GM18511 (cell line): ENCODE data around the gene TOR1B.
"Not testable (repeated sequence)": the region's sequence is repeated elsewhere in the genome, so short reads cannot be mapped to it uniquely, and the experiment has no call there.

Experiments used
- ATAC-seq: cut with Tn5 transposase; IDR thresholded peaks from one replicate; pipeline ENCODE4 v1.9.1; 2021; ENCODE audit warnings: mild to moderate bottlenecking, moderate library complexity; ENCODE audit not compliant: unreplicated experiment

TOR1B gene, protein sequence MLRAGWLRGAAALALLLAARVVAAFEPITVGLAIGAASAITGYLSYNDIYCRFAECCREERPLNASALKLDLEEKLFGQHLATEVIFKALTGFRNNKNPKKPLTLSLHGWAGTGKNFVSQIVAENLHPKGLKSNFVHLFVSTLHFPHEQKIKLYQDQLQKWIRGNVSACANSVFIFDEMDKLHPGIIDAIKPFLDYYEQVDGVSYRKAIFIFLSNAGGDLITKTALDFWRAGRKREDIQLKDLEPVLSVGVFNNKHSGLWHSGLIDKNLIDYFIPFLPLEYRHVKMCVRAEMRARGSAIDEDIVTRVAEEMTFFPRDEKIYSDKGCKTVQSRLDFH

DNA sequence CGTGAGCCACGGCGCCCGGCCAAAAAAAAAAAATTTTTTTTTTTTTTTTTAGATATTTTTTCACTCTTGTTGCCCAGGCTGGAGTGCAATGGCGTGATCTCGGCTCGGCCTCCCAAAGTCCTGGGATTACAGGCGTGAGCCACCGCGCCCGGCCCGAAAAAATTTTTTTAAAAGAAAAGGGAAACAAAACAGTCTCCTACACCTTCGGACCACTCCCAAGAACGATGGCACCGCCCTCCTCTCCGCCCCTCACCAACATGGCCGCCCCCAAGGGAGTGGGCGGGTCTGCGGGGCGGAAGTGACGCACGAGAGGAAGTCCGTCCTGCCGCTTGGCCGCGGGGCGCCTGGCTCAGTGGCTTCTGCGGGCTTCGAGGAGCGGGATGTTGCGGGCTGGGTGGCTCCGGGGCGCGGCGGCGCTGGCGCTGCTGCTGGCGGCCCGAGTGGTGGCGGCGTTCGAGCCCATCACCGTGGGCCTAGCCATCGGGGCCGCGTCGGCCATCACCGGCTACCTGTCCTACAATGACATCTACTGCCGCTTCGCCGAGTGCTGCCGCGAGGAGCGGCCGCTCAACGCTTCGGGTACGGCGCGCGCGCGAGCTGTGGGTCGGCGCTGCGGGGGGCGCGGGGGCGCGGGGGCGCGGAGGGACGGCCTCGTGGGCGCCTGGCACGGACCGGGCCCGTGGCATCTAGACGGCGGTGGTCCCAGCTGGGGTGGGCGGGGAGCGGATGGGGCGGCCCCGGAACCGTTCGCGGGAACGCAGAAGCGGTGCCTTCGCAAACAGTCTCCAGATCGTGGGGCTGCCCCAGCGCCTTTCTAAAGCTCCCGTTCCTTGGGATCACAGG is at the start of gene TOR1B:
Gene TOR1B (plus strand): TSS at position 352 of the 843 bp plus-strand sequence. CDS start 29 bp downstream, at position 381.
- peak; percentile 95 for ATAC-seq

DNA sequence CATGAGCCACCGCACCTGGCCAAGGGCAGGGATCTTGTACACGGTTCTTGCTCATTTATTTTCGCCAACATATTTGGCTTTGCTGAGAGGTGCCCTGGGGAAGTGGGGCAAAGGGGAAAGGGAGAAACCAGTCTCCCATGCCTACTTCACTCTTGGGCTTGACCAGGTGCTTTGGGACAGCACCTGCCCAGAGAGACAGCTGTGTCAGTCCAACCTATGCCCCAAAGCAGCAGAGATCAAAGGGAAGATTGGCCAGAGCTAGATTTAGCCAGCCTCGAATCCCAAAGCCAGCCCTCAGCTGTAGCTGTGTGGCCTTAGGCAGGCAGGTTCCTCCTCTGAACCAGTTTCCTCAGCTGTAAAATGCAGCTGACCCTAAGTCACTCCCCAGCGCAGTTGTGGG is 47.8 kb upstream of the TOR1B start:
- ATAC-seq: no peak

DNA sequence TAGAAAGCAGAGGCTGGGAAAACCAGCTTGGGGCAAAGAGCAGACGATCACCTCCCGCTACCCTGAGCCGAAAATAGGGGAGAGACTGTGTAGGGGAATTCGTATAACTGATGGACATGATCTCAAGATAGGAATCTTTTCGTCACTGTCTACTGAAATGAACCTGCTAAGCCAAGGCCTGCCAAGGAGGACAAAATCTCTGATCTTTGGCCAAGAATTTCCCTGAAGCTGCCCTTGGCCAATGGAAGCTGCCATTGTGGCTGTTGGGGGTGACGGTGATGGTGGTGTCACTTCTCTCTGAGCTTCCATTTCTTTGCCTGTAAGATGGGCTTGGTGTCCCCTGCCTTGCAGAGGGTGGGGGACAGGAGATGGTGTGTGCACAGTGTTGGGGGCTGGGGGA is 46.8 kb upstream of the TOR1B start:
- no peak for ATAC-seq

DNA sequence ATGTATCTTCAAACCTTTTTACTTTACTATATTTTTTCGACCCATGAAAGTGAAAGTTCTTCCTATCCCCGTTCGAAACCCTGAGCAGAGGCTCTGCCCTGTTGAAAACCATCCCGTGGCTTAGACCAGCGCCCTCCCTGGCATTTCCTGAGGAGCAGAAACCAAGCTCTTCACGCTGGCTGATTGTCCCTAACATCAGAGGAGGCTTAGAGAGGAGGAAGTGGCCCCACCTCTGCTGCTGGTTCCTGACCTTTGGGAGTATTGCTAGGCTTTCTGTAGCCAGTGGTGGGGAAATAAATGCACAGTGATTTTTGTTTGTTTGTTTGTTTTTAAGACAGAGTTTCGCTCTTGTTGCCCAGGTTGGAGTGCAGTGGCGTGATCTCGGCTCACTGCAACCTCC is 45.9 kb upstream of the TOR1B start:
- no peak for ATAC-seq

DNA sequence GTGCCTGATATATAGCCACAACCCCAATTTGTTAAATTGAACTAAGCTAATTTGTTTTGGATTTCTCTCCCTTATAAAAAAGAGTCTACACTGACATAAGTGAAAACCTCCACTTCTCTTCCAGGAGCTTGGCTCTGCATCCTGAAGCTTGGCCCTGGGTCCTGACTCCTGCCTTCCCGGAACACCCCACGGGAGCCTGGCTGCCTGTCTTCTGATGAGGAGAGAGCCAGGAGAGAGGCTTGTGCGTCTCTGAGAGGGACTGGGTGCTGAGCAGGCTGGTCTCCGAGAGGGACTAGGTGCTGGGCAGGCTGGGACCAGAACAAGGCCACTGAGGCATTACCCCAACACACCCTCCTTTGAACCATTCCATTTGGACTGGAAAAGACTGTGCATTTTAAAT is 43.7 kb upstream of the TOR1B start:
- no peak for ATAC-seq

DNA sequence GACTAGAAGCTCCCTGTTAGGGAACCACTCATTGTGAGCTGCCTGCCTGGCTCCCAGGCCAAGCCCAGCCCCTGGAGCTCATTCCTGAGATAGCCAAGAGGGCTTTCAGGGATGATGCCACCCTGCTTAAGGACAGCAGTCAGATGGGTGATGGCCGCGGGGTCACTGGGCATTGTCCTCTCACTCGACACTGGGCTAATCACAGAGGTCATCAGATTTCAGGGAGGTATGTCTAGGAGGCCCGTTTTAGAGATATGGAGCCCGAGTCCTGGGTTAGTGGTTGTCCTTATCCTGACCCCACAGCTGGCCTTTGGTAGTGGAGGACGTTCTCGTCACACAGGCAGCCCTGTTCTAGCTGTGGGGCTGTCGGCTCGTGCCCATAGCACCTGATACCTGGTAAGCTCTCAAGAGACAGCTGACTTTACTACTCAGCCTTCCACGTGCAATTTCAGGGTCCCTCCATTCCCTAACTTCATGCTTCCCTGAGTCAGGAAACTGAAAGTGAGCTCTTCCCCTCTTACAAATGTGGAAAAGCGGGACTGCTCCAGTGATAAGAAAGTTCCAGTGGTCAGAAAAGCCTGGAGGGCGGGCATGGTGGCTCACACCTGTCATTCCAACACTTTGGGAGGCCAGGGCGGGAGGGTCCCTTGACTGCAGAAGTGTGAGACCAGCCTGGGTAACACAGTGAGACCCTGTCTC is 43.0 kb upstream of the TOR1B start:
- no peak for ATAC-seq

DNA sequence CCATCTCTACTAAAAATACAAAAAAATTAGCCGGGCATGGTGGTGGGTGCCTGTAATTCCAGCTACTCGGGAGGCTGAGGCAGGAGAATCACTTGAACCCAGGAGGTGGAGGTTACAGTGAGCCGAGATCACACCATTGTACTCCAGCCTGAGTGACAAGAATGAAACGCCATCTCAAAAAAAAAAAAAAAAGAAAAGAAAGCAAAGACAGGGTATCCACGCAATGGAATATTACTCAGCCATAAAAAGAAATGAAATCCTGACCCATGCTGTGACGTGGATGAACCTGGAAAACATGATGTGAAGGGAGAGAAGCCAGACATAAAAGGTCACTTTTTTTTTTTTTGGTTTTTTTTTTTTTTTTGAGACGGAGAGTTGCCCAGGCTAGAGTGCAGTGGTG is 42.2 kb upstream of the TOR1B start:
- ATAC-seq: not testable (repeated sequence)

DNA sequence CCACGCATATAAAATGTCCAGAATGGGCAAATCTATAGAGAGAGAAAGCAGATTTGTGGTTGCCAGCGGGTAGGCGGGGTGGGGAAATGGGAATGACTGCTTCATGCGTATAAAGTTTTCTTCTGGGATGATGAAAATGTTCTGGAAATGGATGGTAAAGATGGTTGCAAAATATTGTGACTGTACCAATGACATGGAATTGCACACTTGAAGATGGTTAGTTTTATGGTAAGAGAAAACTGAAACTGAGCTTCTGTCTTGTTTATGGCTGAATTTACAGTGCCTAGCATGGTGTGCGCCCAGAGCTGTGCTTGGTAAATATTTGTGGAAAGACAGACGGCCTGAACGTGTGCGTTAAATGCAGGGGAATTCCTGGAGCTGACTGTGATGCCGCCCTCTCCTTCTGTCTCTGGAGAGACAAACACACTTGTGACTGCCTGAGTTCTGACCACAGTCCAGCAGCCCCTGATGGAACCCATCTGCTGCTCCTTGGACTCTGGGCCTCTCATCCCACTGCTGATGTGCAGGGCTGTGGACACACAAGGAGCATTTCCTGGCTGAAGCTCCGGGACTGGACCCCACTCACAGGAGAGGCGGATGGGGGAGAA is 41.6 kb upstream of the TOR1B start:
- no peak for ATAC-seq

DNA sequence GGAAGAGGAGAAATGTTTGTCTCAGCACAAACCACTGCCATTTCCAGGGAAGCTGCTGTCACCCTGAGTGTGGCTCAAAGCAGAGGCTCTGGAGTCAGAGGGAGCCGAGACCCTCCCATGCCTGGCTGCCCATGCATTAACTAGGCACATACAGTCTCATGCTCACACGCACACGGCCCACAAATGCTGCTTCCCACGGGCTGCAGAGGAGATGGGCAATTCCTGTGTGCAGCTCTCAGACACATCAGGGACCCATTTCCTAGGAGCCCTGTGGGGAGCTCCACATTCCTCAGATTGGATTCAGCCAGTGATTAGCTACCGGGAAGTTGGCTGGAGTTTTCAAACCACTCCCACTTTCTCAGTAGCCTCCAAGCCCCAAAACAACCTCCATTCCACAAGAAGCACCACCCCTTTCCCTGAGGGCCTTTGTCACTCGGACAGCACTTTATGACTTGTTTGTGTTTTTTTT is 41.0 kb upstream of the TOR1B start:
- ATAC-seq: no peak

DNA sequence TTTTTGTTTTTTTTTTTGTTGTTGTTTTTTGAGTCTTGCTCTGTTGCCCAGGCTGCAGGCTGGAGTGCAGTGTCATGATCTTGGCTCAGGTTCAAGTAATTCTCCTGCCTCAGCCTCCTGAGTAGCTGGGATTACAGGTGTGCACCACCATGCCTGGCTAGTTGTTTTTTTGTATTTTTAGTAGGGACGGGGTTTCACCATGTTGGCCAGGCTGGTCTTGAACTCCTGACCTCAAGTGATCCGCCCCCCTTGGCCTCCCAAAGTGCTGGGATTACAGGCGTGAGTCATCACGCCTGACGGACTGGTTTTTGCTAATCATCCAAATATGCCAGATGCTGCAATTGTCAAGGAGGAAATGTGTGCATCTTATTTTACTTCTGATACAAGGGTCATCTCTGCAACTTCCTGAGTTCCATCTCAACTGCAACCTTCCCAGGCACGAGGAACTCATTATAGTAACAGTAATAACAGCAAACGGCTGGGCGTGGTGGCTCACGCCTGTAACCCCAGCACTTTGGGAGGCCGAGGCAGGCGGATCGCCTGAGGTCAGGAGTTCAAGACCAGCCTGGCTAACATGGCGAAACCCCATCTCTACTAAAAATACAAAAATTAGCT is 40.5 kb upstream of the TOR1B start:
- not testable (repeated sequence) for ATAC-seq

DNA sequence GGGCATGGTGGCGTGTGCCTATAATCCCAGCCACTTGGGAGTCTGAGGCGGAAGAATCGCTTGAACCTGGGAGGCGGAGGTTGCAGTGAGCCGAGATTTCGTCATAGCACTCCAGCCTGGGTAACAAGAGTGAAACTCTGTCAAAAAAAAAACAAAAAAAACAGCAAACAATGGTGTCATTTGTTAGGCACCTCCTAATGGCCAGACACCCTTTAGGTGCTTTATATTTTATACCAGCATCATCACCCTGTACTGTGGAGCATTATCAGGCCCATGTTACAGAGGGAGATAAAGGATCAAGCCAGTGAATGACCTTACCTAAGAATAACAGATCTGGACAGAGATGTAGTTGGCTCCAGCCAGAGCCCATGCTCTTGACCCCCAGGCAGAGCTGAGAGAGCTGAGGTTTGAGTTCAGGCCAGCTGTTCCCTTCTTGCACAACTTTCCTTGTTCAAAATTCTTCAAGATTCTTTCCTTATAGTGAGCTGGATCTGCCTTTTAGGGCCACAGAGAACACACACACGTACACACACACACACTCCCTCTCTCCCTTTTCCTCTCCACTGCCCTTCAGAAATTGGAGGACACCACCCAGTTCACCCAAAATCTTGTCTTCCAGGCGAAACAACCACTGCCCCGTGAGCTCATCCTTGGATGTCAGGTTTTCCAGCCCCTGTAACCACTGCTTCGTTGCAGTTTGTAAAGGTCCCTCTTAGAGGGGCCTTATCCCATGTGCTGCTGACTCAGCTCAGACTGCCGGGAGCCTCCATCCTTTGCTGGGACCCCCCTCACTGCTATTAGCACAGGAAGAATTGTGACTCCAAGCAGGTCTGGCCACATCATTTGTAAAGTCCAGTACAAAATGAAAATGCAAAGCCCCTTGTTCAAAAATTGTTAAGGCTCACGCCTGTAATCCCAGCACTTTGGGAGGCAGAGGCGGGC is 39.7 kb upstream of the TOR1B start:
- ATAC-seq: no peak

DNA sequence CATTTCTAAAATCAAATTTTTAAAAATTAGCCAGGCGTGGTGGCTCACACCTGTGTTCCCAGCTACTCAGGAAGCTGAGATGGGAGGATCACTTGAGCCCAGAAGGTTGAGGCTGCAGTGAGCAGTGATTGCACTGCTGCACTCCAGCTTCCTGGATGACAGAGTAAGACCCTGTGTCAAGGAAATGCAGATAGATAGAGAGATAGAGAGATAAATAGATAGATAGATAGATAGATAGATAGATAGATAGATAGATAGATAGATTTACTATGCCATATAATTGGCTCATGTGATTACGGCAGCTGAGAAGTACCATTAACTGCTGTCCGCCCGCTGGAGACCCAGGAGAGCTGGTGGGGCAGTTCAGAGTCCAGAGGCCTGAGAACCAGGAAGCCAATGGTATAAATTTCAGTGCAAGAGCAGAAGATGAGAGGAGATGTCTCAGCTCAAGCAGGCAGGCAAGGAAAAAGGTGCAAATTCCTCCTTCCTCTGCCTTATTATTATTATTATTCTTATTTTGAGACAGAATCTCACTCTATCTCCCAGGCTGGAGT is 37.1 kb upstream of the TOR1B start:
- ATAC-seq: no peak

DNA sequence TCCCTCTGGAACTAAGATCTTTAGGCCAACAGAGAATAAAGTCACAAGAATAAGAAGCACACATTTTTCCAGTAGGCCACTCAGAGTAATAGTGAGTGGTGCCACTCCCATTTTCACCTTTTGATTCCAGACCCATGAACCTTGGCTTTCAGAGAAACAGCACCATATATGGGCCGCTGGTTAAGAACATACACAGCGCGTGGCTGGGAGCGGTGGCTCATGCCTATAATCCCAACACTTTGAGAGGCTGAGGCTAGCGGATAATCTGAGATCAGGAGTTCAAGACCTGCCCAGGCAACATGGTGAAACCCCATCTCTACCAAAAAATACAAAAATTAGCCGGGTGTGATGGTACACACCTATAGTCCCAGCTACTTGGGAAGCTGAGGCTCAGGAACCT is 34.5 kb upstream of the TOR1B start:
- ATAC-seq: no peak

DNA sequence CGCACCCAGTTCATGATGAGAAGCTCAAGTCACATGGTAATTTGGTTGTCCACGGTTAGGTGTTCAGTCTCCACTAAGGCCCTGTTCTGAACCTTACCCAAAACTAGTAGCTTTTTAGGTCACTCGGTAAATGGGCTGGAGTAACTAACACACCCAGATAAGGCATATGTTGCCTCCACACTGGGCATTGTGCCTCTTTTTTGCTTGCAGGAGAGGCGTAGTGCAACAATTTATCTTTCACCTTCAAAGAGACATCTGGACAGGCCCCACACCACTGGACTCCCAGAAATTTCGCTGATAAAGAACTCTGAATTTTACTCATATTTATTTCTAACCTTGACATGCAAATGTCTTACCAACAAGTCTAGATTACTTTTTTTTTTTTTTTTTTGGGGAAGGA is 33.3 kb upstream of the TOR1B start:
- ATAC-seq: no peak

DNA sequence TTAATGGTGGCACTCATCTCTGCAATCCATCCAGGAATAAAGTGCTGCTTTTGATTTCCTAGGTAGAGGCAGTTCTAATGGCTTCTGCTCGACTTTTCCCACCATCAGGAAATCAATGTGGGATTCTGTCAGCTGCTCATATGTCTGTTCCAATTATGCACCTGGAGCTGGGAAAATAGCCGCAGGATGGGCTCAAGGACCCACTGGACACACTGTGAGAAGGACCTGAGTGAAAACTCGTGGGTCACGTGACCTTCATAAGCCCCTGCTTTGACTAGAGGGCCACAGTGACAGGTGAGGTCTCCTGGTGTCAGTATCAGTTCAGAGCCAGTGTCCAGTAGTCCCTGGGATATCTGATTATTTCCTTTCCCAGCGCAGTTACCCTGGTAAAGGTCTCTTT is 32.2 kb upstream of the TOR1B start:
- ATAC-seq: no peak

DNA sequence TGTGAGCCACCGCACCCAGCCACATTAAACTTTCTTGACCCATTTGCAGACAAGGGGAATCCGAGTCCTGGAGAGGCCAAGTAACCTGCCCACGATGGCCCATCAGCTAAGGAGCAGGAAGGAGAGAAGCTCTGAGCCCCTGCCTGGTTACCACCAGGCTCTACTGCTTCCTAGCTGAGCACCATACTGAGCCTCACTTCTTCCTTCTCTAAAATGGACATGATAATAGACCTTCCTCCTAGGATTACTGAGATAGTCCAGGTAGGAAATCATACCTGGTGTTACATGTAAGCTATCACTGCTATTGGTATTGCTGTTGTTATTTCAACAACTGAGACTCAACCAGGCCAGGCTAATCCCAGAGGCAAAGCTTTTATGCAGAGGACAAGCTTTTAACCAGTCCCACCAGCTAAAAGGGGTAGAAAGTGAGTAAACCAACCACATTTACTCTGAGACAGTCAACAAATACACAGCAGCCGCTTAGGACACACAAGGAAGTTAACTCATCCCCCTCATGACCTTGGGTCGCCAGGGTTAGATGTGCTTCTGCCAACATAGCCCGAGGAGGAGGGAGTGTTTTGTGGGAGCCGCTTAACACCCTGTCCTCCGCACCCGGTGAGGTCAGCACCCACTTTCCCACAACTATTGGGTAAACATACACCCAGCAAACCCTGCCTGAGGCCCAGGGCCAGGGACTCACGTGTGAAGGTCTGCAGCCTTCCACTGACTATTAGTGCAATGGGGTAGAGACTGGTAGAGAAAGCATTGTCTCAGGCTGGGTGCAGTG is 29.5 kb upstream of the TOR1B start:
- ATAC-seq: no peak

DNA sequence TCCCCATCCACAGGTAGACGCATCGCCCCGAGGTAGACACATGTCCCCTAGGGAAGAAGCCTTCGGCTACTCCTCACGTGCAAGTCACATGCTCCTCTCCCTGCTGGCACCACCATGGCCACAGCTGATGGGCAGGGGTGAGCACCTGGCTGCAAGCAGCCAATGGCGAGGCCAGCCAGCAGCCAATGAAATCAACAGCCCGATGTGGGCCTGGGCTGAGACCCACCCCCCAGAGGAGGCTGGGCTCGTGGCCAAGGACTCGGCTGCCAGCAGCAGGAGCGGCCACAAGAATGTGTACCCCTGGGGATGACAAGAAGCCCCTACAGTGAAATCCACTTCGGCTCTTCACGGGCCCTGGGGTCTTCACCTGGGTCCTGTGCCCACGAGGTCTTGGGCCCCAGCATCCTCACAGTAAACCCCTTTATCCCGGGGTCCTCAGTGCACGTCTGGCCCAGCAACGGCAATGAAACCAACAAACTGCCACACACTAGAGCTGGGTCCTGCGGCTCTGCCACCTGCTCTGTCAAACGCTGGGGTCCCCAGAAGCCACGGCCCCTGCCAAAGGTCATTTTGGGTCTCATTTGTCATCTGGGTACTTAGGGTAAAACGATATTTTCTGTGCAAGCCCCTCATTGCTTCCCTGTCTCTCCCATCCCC is 28.1 kb upstream of the TOR1B start:
- no peak for ATAC-seq

DNA sequence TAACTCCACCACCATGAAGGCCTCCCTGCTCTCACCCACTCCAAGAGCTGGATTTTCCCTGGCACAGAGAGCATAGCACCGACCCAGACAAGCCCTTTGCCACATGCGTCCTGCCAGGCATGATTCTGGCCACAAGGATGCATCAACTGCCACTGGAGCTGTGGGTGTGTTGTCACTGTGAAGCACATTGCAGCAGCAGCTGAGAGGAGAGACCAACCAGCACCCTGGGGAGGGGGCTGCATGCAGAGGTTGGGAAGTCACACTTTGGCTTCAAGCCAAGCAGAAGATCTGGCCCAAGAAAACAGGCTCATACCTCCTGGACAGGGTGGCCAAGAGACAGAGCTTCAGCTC is 27.6 kb upstream of the TOR1B start:
- ATAC-seq: no peak
